HG03039 (cell line): ENCODE measurements around the gene ARHGEF17.
A peak's percentile ranks its signal among the peaks of the same experiment; 100 is the strongest.

Experiments used
- ATAC-seq: cut with Tn5 transposase; IDR thresholded peaks from one replicate; pipeline ENCODE4 v1.9.1; 2021; ENCODE audit warnings: mild to moderate bottlenecking, moderate library complexity; ENCODE audit not compliant: unreplicated experiment

Gene ARHGEF17

GRCh38 chr11:73355109-73355508 lies 47.0 kb downstream of the ARHGEF17 start:
- ATAC-seq: no peak

GRCh38 chr11:73356979-73357860 lies 49.1 kb downstream of the ARHGEF17 start:
- no peak for ATAC-seq

GRCh38 chr11:73358071-73358470 lies 50.0 kb downstream of the ARHGEF17 start:
- ATAC-seq: no peak

- ATAC-seq: no peak
Measured at GRCh38 chr11:73359341-73359740, 51.3 kb downstream of the ARHGEF17 start.

GRCh38 chr11:73359930-73360742 lies 52.1 kb downstream of the ARHGEF17 start:
- ATAC-seq: no peak

DNA sequence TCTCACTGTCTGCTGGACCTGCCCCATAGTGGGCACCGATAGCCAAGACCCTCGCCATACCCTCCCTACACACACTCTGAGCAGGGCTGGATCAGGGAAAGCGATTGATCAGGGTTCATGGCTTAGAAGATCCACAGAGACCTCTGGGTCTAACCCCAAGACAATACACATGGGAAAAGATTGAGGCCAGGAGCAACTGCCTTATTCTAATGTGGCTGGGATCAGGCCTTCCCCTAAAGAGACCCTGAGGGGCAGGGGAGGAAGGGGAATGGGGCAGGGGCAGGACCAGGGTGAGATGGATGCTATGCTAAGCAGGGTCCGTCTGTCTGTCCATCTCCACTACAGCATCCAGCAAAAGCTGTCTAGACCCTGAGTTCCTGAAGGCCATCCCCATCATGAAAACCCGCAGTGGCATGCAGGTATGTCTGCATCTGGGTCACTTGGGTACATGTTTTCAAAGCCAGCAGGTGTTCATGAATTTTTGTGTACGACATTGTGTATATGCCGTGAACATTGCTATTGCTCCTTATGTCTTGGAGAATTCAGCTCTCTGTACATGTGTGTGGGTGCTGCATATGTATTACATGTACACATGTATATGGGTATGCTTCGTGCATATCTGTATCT lies 52.8 kb downstream of the ARHGEF17 start:
- ATAC-seq: no peak

DNA sequence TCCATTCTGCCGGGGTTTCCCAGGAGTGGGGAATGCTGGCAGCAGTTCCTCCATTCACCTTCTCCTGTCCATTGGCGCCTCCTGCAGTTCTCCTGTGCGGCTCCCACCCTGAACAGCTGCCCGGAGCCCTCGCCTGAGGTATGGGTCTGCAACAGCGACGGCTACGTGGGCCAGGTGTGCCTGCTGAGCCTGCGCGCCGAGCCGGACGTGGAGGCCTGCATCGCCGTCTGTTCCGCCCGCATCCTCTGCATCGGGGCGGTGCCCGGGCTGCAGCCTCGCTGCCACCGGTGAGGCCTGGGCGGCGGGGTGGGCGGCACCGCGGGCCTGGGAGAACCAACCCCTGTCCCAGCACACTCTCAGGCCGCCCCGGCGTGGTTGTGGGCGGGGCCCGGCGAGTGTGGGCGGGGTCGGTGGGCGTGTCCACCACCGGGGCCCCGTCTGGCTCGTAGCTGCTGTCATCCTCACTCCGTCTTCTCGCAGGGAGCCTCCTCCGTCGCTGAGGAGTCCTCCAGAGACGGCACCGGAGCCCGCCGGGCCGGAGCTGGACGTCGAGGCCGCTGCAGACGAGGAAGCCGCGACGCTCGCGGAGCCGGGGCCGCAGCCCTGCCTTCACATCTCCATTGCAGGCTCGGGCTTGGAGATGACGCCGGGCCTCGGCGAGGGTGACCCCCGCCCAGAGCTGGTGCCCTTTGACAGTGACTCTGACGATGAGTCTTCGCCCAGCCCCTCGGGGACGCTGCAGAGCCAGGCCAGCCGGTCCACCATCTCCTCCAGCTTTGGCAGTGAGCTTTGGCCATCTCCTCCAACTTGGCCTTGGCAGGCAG lies 54.1 kb downstream of the ARHGEF17 start:
- no peak for ATAC-seq

DNA sequence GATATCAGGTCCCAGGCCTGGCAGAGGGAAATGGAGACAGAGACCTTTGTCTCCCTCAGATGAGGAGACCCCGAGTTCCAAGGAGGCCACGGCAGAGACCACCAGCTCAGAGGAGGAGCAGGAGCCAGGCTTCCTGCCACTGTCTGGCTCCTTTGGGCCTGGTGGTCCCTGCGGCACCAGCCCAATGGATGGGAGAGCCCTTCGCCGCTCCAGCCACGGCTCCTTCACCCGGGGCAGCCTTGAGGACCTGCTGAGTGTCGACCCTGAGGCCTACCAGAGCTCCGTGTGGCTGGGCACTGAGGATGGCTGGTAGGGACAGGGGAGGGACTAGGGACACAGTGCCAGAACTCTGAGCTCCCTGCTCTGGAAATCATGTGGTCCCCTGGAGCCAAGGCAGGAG lies 55.1 kb downstream of the ARHGEF17 start:
- no peak for ATAC-seq

- ATAC-seq: no peak
Measured at GRCh38 chr11:73365352-73366264, 57.5 kb downstream of the ARHGEF17 start.

- no peak for ATAC-seq
Measured at GRCh38 chr11:73366265-73366610, 58.2 kb downstream of the ARHGEF17 start.

- no peak for ATAC-seq
Measured at GRCh38 chr11:73366953-73367352, 58.9 kb downstream of the ARHGEF17 start.

DNA sequence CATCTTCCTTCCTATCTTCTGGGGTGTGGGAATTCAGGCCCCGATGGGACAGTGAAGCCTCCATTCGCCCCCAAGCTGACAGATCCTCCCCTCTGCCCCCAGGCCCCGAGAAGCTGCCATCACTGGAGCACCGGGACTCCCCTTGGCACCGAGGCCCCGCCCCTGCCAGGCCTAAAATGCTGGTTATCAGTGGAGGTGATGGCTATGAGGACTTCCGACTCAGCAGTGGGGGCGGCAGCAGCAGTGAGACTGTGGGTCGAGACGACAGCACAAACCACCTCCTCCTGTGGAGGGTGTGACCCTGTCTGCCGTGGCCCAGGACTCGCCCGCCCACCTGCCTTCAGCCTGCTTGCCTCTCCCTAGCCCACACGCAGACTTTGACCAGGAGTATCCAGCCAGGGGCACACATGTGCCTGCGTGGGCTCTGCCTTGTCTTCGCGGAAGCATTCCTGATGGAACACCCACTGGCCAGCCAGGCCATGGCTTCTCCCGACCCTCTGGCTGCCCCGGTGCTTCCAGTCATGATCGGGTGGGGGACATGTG lies 59.5 kb downstream of the ARHGEF17 start:
- no peak for ATAC-seq

DNA sequence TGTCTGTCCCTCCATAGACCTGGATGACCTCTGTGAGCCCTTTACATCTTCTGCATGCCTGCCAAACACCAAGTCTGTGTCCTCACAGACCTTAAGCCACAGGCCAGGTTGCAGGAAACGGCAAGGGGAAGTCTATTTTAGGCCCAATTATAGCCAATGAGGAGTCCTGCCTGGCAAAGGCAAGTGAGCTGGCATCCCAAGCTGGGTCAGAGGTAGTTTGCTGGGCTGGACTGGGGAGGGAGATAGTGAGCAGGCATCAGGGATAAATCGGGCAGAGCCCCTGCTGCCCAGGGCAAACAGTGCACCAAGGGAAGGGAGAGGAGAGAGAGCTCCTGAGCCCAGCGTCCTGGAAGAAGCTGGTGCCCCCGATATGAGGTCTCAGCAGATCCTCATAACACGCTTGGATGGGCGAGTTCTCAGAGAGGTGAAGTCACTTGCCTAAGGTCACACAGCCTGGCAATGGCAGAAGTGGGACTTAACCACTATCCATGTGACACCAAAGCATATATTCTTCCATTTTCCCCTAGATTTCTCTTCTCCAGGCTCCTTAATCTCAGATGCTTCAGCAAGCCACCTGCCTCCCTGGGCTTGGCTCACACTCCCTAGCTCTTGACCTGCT lies 64.4 kb downstream of the ARHGEF17 start:
- no peak for ATAC-seq

DNA sequence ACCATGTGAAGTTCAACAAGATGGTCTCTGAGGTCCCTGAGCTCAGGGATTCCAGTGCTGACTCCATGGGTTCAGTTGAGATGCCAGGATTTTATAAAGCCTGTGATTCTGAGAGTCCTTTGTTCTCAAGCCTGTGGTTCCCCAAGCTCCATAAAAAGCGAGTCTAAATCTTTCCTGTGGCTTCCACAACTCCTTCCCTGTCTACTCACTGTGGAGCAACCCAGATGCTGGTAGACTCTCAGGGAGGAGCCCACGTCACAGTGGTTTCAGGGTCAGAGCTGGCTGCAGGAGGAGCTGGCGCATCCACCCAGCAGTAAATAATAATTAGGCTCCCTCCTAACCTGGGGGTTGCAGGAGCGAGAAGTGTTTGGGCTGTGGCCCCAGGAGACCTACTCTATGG lies 66.1 kb downstream of the ARHGEF17 start:
- ATAC-seq: no peak

GRCh38 chr11:73375830-73376159 lies 67.7 kb downstream of the ARHGEF17 start:
- ATAC-seq: no peak

GRCh38 chr11:73376160-73376802 lies 68.2 kb downstream of the ARHGEF17 start, which contains the start of gene RELT:
Gene RELT (plus strand): TSS chr11:73376399. CDS start chr11:73389137, 12,738 bp downstream.
- peak; percentile 69 for ATAC-seq

- ATAC-seq: peak; percentile 7
Measured at GRCh38 chr11:73376803-73377629, 68.9 kb downstream of the ARHGEF17 start.
